Activated T-cell treated with anti-CD3 and anti-CD28 coated beads for 4 hours (primary cell): Measurements from ENCODE around the gene HLA-A.

Experiments
- DNase-seq: peaks from one replicate; pipeline ENCODE4 v3.0.0-alpha.2; 2020

Gene HLA-A

GRCh38 chr6:29935273-29935955 is 6.9 kb upstream of the HLA-A start:
- DNase-seq, result no peak

DNA sequence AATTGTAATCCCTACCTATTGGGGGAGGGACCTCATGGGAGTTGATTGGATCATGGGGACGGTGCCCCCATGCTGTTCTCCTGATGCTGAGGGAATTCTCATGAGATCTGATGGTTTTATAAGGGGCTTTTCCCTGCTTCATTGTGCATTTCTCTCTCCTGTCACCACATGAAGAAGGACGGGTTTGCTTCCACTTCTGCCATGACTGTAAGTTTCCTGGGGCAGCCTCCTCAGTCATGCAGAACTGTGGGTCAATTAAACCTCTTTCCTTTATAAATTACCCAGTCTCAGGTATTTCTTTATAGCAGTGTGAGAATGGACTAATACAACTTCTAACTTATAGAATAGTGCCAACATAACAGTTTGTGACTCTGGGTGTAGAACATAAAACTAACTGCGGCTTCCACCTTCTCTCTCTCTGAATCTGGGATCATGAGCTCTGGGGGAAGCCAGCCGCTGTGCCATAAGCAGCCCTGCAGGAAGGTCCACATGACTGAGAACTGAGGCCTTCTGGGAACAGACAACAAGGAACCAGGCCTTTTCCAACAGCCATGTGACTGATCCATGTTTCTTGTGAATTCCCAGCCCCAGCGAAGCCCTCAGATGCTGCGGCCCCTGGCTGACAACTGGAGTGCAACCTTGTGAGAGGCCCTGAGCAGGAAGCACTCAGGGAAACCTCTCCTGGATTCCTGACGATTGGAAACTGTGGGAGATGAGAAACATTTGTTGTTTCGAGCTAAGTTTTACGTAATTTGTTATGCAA is 3.4 kb upstream of the HLA-A start:
- no peak for DNase-seq

GRCh38 chr6:29941016-29941415 is 1.3 kb upstream of the HLA-A start:
- no peak for DNase-seq

- no peak for DNase-seq
Observed at GRCh38 chr6:29941471-29941870, 861 bp upstream of the HLA-A start.

DNA sequence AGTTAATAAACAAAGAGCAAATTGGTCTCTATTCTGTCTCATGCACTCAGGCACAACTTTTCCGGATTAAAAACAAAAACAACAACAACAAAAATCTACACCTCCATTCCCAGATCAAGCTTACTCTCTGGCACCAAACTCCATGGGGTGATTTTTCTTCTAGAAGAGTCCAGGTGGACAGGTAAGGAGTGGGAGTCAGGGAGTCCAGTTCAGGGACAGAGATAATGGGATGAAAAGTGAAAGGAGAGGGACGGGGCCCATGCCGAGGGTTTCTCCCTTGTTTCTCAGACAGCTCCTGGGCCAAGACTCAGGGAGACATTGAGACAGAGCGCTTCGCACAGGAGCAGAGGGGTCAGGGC is 437 bp upstream of the HLA-A start:
- DNase-seq, result no peak

GRCh38 chr6:29943053-29943966 is 978 bp downstream of the HLA-A start:
- no peak for DNase-seq

DNA sequence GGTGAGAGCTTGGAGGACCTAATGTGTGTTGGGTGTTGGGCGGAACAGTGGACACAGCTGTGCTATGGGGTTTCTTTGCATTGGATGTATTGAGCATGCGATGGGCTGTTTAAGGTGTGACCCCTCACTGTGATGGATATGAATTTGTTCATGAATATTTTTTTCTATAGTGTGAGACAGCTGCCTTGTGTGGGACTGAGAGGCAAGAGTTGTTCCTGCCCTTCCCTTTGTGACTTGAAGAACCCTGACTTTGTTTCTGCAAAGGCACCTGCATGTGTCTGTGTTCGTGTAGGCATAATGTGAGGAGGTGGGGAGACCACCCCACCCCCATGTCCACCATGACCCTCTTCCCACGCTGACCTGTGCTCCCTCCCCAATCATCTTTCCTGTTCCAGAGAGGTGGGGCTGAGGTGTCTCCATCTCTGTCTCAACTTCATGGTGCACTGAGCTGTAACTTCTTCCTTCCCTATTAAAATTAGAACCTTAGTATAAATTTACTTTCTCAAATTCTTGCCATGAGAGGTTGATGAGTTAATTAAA is 3.0 kb downstream of the HLA-A start:
- DNase-seq, result no peak

GRCh38 chr6:29946223-29947076 is 4.1 kb downstream of the HLA-A start:
- no peak for DNase-seq

DNA sequence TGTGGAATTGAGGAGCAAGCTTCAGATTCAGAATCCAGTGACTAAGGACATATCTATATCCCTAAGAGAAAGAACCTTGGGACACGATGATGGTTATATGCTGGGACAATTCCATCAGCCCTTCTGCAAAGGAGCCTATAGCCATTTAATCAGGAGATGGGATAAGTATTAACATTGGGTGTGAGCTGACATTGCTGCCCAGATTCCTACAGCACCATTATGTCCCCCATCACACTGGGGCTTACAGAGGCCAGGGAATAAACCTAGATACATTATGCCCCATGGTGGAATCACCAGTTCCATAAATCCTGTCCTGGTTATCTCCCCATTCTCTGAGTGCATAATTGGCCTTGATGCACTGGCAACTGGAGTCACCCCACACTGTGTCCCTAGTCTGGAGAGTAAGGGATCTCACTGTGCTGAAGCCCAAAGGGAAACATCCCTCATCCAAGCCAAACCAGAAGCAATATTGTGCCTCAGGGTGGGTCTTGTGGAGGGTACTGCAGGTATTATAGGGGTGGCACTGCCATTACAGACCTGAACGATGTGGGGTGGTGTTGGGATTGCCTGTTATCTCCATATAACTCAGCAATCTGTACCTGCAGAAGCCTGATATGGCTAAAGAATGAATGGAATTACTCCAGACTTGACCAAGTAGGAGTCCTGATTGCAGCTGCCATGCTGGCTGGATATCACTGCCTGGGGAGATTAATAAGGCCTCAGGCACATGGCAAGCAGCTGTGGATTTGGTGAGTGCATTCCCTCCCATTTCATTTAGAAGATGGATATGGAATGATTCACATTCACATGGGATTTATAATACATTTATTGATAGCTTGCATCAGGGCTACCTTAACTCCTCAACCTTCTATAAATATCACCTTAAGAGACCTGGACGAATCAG is 5.0 kb downstream of the HLA-A start:
- no peak for DNase-seq

GRCh38 chr6:29948277-29948676 is 5.9 kb downstream of the HLA-A start:
- no peak for DNase-seq

- no peak for DNase-seq
Observed at GRCh38 chr6:29949934-29950333, 7.6 kb downstream of the HLA-A start.

- no peak for DNase-seq
Observed at GRCh38 chr6:29951882-29952281, 9.6 kb downstream of the HLA-A start.

- DNase-seq, result no peak
Observed at GRCh38 chr6:29953001-29953441, 10.7 kb downstream of the HLA-A start.

DNA sequence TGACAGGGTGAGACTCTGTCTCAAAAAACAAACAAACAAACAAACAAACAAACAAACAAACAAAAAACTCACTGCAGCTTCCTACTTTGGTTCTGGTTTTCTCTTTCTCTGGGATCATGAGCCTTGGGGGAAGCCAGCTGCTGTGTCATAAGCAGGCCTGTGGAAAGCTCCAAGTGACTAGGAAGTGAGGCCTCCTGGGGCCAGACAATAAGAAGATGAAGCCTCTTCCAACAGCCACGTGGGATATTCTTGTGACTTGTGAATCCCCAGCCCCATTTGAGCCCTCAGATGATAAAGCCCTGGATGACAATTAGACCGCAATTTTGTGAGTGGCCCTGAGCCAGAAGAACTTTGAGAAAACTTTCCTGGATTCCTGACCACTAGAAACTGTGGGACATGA is 11.4 kb downstream of the HLA-A start:
- DNase-seq, result no peak

DNA sequence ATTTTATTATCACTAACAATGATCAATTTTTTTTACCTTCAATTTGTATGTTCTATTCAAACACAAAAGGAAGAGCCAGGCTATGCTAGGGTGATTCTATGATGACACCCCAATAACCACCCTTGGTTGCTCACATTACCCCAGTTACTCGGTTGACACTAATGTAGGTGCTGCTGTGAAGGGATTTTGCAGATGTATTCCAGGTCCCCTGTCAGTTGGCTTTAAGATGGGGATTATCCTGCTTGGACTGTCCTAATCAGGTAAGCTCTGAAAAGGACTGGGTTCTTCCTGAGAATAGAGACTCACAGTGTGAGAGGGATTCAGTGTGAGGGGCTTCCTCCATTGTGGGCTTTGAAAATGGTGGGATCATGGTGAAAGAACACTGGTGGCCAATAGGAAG is 11.9 kb downstream of the HLA-A start:
- DNase-seq, result no peak

DNA sequence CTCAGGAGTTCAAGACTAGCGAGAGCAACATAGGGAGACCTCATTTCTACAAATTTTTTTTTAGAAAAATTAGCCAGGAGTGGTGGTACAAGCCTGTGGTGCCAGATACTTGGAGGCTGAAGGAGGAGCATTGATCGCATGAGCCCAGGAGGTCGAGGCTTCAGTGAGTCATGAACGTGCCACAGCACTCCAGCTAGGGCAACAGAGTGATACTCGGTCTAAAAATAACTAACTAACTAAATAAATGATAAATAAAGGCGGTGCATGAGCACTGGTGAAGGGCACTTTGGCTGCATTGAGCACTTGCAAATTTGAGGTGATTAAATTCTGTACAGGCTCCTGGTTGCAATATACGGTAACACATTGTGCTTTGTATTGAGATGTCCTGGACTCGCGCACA is 13.5 kb downstream of the HLA-A start:
- no peak for DNase-seq

DNA sequence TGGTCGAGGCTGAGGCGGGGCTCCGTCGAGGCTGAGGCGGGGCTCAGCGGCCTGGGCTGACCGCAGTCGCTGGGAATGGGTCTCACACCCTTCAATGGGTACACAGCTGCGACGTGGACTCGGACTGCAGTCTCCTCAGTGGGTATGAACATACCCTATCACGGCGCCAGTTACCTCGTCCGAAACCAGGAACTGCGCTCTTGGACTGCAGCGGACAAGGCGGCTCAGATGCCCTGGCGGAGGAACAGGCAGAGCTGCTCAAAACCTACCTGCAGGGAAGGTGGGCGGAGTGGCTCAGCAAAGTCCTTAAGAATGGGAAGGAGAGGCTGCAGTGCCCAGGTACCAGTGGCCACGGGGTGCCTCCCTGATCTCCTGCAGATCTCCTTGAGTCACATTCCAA is 14.2 kb downstream of the HLA-A start:
- DNase-seq, result no peak

GRCh38 chr6:29958046-29958445 is 15.7 kb downstream of the HLA-A start:
- DNase-seq, result no peak

GRCh38 chr6:29958921-29959320 is 16.6 kb downstream of the HLA-A start:
- no peak for DNase-seq

DNA sequence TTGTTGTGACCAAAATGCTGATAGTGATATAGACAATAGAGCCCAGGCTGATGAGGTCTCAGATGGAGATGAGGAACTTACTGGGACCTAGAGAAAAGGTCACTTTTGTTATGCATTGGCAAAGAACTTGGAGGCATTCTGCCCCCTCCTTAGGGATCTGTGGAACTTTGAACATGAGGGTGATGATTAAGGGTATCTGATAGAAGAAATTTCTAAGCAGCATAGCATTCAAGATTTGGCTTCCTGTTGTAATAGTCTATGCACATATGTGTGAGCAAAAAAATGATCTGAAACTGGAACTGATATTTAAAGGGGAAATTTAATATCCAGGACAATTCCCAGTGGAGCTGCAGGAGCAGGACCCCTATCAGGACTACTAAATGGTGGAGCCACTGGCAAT is 17.1 kb downstream of the HLA-A start:
- DNase-seq, result no peak

GRCh38 chr6:29961966-29962365 is 19.6 kb downstream of the HLA-A start:
- DNase-seq, result no peak
